BLaER1 (cell line): Measurements from ENCODE around the gene FASN.

Source experiments
- H3K27ac ChIP-seq: shearing (Covaris generic); formaldehyde crosslinking; 2 replicates; pipeline ENCODE4 v1.8.1; 2022
- H3K27me3 ChIP-seq: shearing (Covaris generic); formaldehyde crosslinking; 2 replicates; pipeline ENCODE4 v1.8.1; 2022
- H3K36me3 ChIP-seq: shearing (Covaris generic); formaldehyde crosslinking; 2 replicates; pipeline ENCODE4 v1.8.1; 2022
- H3K4me1 ChIP-seq: shearing (Covaris generic); formaldehyde crosslinking; 2 replicates; pipeline ENCODE4 v1.8.1; 2022
- H3K4me2 ChIP-seq: shearing (Covaris generic); formaldehyde crosslinking; 2 replicates; pipeline ENCODE4 v1.8.1; 2022
- H3K4me3 ChIP-seq: shearing (Covaris generic); formaldehyde crosslinking; 2 replicates; pipeline ENCODE4 v1.8.1; 2022
- H3K9ac ChIP-seq: shearing (Covaris generic); formaldehyde crosslinking; 2 replicates; pipeline ENCODE4 v1.8.1; 2022
- H3K9me3 ChIP-seq: shearing (Covaris generic); formaldehyde crosslinking; 2 replicates; pipeline ENCODE4 v1.8.1; 2022
- H4K20me1 ChIP-seq: shearing (Covaris generic); formaldehyde crosslinking; 2 replicates; pipeline ENCODE4 v1.8.1; 2022
- Cebpa-rat ChIP-seq: shearing (Covaris generic); IDR thresholded peaks from 2 replicates; pipeline ENCODE4 v1.8.1; 2022

FASN gene

DNA sequence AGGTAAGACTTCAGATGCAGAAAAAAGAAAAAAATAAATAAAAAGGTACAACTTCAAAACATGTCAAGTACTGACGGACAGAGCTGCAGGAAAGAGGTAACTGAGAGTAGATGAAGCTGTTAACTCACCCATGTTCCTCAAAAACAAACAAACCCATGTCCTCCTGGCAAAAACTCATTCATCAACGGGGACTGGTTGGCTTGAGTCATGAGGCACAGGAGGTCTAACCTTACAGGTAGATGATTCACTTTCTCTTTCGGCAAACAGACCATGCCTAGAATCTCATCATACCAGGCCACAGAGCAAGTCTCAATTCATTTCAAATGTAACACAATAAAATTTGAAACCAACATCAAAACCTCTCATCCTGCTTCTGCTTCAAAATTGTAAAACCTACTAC is 12.3 kb upstream of the FASN start:
- Histone ChIP-seq H3K9ac (no peak overlapping the region), H3K27me3 (no peaks in the 10 kb centered on the region), H3K4me1 (peaks cover 41% of the 10 kb centered on the region), H3K27ac (no peak overlapping the region), H3K36me3 (peaks cover 6% of the 10 kb centered on the region; the same call in 1 of the 2 replicates), H3K4me2 (no peak overlapping the region), H4K20me1 (no peaks in the 10 kb centered on the region), H3K4me3 (no peak overlapping the region), H3K9me3 (no peaks in the 10 kb centered on the region)
- no peak for TF ChIP-seq Cebpa-rat

DNA sequence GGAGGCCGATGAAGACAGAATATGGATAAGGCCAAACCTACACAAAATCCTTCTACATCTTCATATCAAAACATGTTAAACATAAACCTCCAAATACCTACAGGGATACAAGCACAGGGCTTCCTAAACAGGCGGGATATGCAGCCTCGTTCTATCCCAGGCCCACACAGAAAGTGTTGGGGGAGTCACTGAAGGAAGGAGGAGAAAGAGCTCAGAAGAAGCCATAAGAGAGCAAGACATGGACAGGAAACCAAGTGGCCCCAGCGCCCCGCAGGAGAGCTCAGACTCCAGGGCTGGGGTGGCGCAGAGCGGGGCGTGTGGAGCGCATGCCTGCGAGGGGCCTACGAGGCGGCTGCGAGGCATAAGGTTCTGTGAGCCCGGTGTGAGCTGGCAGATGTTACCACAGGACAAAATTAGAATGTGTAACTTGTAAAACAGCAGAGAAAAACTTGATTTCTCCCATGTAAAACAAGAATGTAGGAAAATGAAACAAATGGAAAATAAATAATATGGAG is 11.0 kb upstream of the FASN start:
- Histone ChIP-seq H3K4me3 (no peak overlapping the region), H3K27ac (0 out of 2 replicates have a peak overlapping the region, but pooled peaks have one; percentile 7), H3K4me1 (peaks cover 53% of the 10 kb centered on the region), H3K27me3 (no peaks in the 10 kb centered on the region), H4K20me1 (no peaks in the 10 kb centered on the region), H3K9me3 (no peaks in the 10 kb centered on the region), H3K9ac (0 out of 2 replicates have a peak overlapping the region, but pooled peaks have one; percentile 14), H3K4me2 (peak overlapping the region; percentile 80), H3K36me3 (peaks cover 6% of the 10 kb centered on the region; the same call in 1 of the 2 replicates)
- TF ChIP-seq Cebpa-rat: no peak

DNA sequence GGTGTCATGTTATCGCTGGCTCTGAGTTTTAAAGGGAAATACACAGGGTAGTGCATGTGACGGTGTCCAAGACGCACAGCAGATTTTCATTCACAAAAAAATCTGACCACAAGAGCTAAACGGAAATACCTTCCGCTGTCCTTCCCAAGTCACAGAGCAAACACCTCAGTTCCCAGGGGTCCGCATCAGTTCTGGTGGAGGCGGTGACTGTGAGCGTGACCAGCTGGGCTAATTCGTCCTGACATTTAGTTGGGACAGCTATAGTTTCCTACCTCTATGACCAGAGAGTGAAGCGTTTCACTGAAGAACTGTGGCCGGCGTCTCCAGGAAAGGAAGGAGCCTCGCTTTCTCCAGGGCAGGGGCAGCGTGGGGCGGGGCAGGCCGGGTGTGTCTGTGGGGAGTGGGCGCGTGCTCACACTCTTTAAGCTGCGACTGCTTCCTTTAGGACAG is 10.5 kb upstream of the FASN start:
- Histone ChIP-seq H4K20me1 (no peaks in the 10 kb centered on the region), H3K4me2 (peak overlapping the region; percentile 80), H3K27ac (0 out of 2 replicates have a peak overlapping the region, but pooled peaks have one; percentile 7), H3K9me3 (no peaks in the 10 kb centered on the region), H3K9ac (0 out of 2 replicates have a peak overlapping the region, but pooled peaks have one; percentile 14), H3K4me3 (no peak overlapping the region), H3K36me3 (peaks cover 6% of the 10 kb centered on the region; the same call in 1 of the 2 replicates), H3K4me1 (peaks cover 58% of the 10 kb centered on the region), H3K27me3 (no peaks in the 10 kb centered on the region)
- TF ChIP-seq Cebpa-rat: no peak

DNA sequence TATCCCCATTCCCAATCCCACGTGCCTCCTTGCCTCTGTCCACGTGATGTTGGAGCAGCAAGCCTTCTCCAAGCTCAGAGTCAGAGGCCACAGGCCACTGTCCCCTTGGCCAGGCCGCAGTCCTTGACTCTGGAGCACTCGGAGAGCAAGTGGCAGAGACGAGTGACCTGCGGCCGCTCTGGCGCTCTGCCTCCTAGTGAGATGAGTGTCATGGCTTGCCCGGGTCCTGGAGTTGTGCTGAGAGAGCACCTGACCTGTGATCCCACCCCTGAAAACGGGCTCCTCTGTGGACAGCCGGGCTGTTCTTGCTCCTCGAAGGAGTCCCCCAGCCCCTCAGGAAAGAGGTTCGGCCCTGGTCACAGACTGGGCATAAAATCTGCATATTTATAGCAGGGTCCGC is 10.0 kb upstream of the FASN start:
- Histone ChIP-seq H3K36me3 (peaks cover 6% of the 10 kb centered on the region; the same call in 1 of the 2 replicates), H3K27me3 (no peaks in the 10 kb centered on the region), H3K4me3 (no peak overlapping the region), H3K9me3 (no peaks in the 10 kb centered on the region), H3K4me2 (peak overlapping the region; percentile 80), H4K20me1 (no peaks in the 10 kb centered on the region), H3K4me1 (peaks cover 60% of the 10 kb centered on the region), H3K27ac (0 out of 2 replicates have a peak overlapping the region, but pooled peaks have one; percentile 78), H3K9ac (0 out of 2 replicates have a peak overlapping the region, but pooled peaks have one; percentile 14)
- TF ChIP-seq Cebpa-rat: no peak

DNA sequence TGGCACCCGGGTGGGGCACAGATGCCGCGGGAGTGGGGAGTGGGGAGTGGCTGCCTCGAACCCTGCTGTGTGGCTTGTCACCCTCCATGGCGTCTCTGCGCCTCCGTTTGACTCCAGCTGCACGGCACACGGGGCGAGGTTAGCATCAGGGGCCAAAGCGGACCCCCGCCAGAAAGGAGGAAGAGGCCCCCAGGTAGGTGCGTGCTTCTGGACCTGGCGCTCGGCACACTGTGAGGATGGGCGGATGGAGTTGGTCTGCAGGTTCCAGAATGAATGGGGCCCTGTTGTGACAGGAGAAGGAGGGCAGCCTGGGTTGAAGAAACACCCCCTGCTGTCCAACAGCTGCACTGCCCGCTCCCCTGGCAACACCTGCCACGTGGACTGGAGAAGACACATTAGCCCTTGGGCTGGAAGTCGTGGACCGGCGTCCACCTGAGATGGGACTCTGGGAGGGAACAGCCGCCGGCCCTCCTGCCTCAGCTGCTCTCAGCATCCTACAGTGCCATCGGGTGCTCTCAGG is 9.4 kb upstream of the FASN start:
- Histone ChIP-seq H4K20me1 (no peaks in the 10 kb centered on the region), H3K4me1 (peaks cover 60% of the 10 kb centered on the region), H3K36me3 (peaks cover 4% of the 10 kb centered on the region; the same call in 1 of the 2 replicates), H3K9me3 (no peaks in the 10 kb centered on the region), H3K4me2 (peak overlapping the region; percentile 80), H3K4me3 (peak overlapping the region; percentile 55; the same call in 1 of the 2 replicates), H3K27me3 (no peaks in the 10 kb centered on the region), H3K9ac (peak overlapping the region; percentile 75), H3K27ac (peak overlapping the region; percentile 78)
- TF ChIP-seq Cebpa-rat: no peak

DNA sequence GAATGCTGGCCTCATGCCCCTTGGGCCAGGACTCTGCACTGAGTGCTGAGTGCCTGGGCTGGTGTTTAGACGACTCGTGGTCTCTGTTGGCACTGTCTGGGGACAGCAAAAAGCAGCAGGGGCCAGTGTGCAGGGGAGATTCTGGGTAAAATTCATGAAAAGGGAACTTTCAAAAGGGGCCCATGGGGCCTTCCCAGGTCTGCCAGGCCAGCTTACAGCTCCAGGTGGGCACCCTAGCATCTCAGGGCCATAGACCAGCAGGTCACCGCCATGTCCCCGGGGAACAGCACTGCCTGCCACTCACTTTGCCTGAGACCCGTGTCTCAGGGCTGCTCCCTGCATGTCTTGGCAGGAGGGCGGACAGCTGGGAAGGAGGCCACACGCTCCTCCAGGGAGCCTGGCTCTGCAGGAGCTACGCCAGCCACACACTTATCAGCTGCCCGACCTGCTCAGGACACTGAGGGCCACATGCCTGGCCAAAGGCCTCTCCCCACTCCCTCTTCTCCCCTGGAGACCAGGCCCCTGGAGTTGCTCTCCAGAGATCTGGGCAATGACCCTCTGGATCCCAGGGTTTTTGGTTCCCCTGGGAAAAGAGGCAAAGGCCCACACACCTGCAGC is 8.8 kb upstream of the FASN start:
- Histone ChIP-seq H3K9me3 (no peaks in the 10 kb centered on the region), H3K36me3 (no peaks in the 10 kb centered on the region), H3K4me1 (peaks cover 65% of the 10 kb centered on the region), H3K9ac (peak overlapping the region; percentile 75), H3K4me2 (peak overlapping the region; percentile 80), H3K4me3 (peak overlapping the region; percentile 55), H3K27me3 (no peaks in the 10 kb centered on the region), H3K27ac (peak overlapping the region; percentile 78), H4K20me1 (no peaks in the 10 kb centered on the region)
- TF ChIP-seq Cebpa-rat: no peak

DNA sequence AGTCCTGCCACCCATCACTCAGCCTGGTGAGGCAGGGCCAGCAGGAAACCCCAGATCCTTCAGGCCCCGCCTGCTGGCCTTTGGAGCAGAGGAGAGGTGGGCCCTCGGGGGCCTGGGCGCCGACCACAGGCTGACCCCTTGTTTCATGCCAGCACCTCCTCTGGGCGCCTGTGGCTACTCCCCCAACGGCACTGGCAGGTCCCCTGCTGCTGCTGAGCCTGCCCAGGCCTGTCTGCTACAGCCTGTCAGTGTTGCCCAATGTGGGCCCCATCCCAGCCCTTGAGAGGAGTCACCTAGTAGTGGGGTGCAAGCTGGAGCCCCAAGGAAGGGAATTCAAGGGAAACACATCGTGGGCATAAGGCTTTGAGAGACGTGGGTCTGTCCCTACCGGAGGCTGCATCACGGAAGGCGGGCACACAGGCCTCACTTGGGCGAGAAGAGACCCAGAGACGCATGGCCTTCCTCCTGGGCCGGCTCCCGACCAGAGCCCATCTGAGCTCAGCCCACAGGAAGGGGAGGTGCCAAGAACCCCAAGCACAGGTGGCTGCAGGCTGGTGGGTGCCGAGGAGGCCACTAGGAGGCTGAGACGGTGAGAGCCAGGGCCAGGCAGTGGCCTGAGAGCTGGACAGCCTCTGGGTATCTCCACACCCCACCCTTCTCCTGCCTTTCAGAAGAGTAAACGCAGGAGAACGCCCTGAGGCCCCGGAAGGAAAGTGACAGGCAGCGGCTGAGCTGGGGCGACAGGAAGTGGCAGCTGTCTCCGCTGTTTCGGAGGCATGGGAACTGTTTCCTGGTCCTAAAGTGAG is 8.0 kb upstream of the FASN start:
- no peaks in the 10 kb centered on the region for H3K36me3 ChIP-seq
- peak overlapping the region; percentile 75 for H3K9ac ChIP-seq
- peaks cover 72% of the 10 kb centered on the region for H3K4me1 ChIP-seq
- H3K27ac ChIP-seq: peak overlapping the region; percentile 78
- H3K9me3 ChIP-seq: no peaks in the 10 kb centered on the region
- no peak for TF ChIP-seq Cebpa-rat
- peak overlapping the region; percentile 80 for H3K4me2 ChIP-seq
- H4K20me1 ChIP-seq: no peaks in the 10 kb centered on the region
- H3K27me3 ChIP-seq: no peaks in the 10 kb centered on the region
- H3K4me3 ChIP-seq: peak overlapping the region; percentile 55

DNA sequence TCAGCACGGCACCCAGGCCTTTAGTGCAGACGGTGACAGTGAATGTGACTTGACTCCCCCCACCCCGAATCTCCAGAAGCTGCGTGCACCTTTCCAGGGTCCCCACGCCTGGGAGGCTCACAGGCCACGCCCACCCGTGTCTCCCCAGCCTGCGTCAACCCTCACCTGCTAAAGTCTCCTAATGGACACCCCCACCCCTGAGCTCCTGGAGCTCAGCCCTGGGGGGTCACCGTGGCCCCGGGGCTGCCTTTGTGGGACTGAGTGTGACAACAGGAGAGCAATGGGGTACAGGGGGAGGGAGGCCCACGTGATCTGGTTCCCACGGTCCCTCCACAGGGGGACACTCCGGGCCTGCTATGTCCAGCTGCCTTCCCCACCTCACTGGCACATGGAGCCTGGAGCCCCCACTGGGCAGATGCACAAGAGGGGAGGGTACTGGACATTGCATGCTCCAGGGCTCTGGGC is 7.4 kb upstream of the FASN start:
- no peaks in the 10 kb centered on the region for H3K9me3 ChIP-seq
- no peaks in the 10 kb centered on the region for H4K20me1 ChIP-seq
- H3K4me2 ChIP-seq: peak overlapping the region; percentile 80
- H3K36me3 ChIP-seq: no peaks in the 10 kb centered on the region
- peaks cover 79% of the 10 kb centered on the region for H3K4me1 ChIP-seq
- H3K27ac ChIP-seq: peak overlapping the region; percentile 78
- no peaks in the 10 kb centered on the region for H3K27me3 ChIP-seq
- no peak for TF ChIP-seq Cebpa-rat
- H3K9ac ChIP-seq: peak overlapping the region; percentile 75
- H3K4me3 ChIP-seq: peak overlapping the region; percentile 55

DNA sequence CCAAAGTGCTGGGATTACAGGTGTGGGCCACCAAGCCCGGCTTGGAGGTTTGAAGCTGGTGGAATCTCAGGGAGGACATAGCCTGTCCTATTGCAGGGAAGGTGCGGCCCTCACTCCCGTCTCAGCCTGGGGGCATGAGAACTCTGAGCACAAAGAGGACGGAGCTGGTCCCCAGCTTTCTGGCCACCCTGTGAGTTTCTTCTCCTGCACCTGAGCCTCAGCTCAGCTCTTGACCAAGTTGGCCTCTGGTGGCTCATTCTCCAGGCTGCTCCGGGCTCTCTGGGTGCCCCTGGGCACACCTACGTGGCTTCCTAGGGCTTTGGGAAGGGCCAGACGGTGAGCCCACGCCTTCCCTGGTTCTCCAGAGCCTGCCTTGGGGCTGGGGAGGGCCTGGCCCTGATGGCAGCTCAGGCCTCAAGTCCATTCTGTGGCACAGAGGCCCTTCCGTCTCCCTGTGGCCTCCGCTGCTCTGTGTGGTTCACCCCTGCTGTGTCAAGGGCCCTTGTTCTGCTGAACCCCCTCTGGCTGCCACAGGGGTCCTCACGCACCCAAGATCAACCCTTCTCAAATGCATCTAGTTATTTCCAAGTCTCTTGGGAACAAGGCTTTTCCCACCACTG is 6.9 kb upstream of the FASN start:
- H3K27me3 ChIP-seq: no peaks in the 10 kb centered on the region
- no peaks in the 10 kb centered on the region for H3K9me3 ChIP-seq
- peak overlapping the region; percentile 80 for H3K4me2 ChIP-seq
- no peak overlapping the region; the same call in 1 of the 2 replicates for H3K4me3 ChIP-seq
- no peaks in the 10 kb centered on the region for H3K36me3 ChIP-seq
- no peaks in the 10 kb centered on the region for H4K20me1 ChIP-seq
- no peak for TF ChIP-seq Cebpa-rat
- peaks cover 84% of the 10 kb centered on the region for H3K4me1 ChIP-seq
- peak overlapping the region; percentile 75 for H3K9ac ChIP-seq
- peak overlapping the region; percentile 78 for H3K27ac ChIP-seq
